Hepatocyte (in vitro differentiated cells): ENCODE data around the gene C2orf78. TPM values are rescaled to one million over a fixed set of nuclear protein-coding genes. Genes with fewer than 3 reads are reported as not detected.
"Not testable (repeated sequence)": the region's sequence is repeated elsewhere in the genome, so short reads cannot be mapped to it uniquely, and the experiment has no call there.

Experiments
- DNase-seq: peaks from one replicate; pipeline ENCODE4 v3.0.0-alpha.2; 2016; ENCODE audit warnings: low spot score
- H2AFZ ChIP-seq: fragments of 200-600 bp; sonication (generic); 2 replicates; pipeline ENCODE4 v1.6.0; 2016; ENCODE audit warnings: antibody characterized with exemption, mild to moderate bottlenecking
- H3K27ac ChIP-seq: fragments of 200-600 bp; sonication (generic); 2 replicates; pipeline ENCODE4 v1.5.1; 2016; ENCODE audit warnings: mild to moderate bottlenecking
- H3K27me3 ChIP-seq: fragments of 200-600 bp; sonication (generic); 2 replicates; pipeline ENCODE4 v1.6.1; 2016
- H3K36me3 ChIP-seq: fragments of 200-600 bp; sonication (generic); replicated peaks from 2 replicates; pipeline ENCODE4 v1.5.1; 2016; ENCODE audit warnings: low read depth; ENCODE audit not compliant: insufficient read depth
- H3K4me1 ChIP-seq: fragments of 200-600 bp; sonication (generic); 2 replicates; pipeline ENCODE4 v1.5.1; 2016; ENCODE audit warnings: mild to moderate bottlenecking, moderate library complexity; ENCODE audit not compliant: insufficient read depth
- H3K4me2 ChIP-seq: fragments of 200-600 bp; sonication (generic); 2 replicates; pipeline ENCODE4 v1.6.0; 2016
- H3K4me3 ChIP-seq: fragments of 200-600 bp; sonication (generic); 2 replicates; pipeline ENCODE4 v1.5.1; 2016; ENCODE audit warnings: mild to moderate bottlenecking
- H3K79me2 ChIP-seq: fragments of 200-600 bp; sonication (generic); 2 replicates; pipeline ENCODE4 v1.6.0; 2017; ENCODE audit warnings: mild to moderate bottlenecking
- H3K9me2 ChIP-seq: fragments of 200-600 bp; sonication (generic); replicated peaks from 2 replicates; pipeline ENCODE4 v1.6.0; 2017; ENCODE audit warnings: mild to moderate bottlenecking; ENCODE audit not compliant: insufficient read depth
- H3K9me3 ChIP-seq: fragments of 200-600 bp; sonication (generic); 2 replicates; pipeline ENCODE4 v1.5.1; 2016; ENCODE audit warnings: low read depth, mild to moderate bottlenecking
- H4K20me1 ChIP-seq: fragments of 200-600 bp; sonication (generic); 2 replicates; pipeline ENCODE4 v1.6.0; 2016; ENCODE audit warnings: mild to moderate bottlenecking; ENCODE audit not compliant: insufficient read depth, poor library complexity, severe bottlenecking
- EZH2 ChIP-seq: fragments of 200-600 bp; sonication (generic); IDR thresholded peaks from 2 replicates; pipeline ENCODE4 v1.6.1; 2016; ENCODE audit warnings: antibody characterized with exemption, mild to moderate bottlenecking, borderline replicate concordance
- EZH2phosphoT487 ChIP-seq: fragments of 200-600 bp; sonication (generic); IDR thresholded peaks from one replicate; pipeline ENCODE4 v1.6.1; 2018; ENCODE audit warnings: antibody characterized with exemption, mild to moderate bottlenecking, low read depth, moderate library complexity; ENCODE audit not compliant: unreplicated experiment, severe bottlenecking
- WGBS: methylation state at CpG from one replicate; pipeline ENCODE4 v1.1.6; 2016; ENCODE audit warnings: low lambda C conversion rate; ENCODE audit errors: missing lambda C conversion rate; 5-methylcytosine and 5-hydroxymethylcytosine counted together
- polyA plus RNA-seq: library from polyadenylated mRNA; unstranded; fragments of >200 nt; fragmentation: Nextera tagmentation; extraction: Ambion mirVana; gene quantifications from 2 replicates; pipeline ENCODE4 v1.2.1, GENCODE V29; 2016
- total RNA-seq: library from RNA; depleted of rRNA; stranded (reverse); fragments of >200 nt; gene quantifications from 2 replicates; pipeline ENCODE4 v1.2.3, GENCODE V29; 2014
- TF ChIP-seq, protein P1 (sequence below): fragments of 200-600 bp; sonication (generic); IDR thresholded peaks from 2 replicates; pipeline ENCODE4 v1.5.1; 2016; ENCODE audit warnings: antibody characterized with exemption, mild to moderate bottlenecking; ENCODE audit not compliant: poor library complexity

Gene C2orf78
- total and polyA plus RNA-seq, 2 experiments from 2014 or later, result not detected

DNA sequence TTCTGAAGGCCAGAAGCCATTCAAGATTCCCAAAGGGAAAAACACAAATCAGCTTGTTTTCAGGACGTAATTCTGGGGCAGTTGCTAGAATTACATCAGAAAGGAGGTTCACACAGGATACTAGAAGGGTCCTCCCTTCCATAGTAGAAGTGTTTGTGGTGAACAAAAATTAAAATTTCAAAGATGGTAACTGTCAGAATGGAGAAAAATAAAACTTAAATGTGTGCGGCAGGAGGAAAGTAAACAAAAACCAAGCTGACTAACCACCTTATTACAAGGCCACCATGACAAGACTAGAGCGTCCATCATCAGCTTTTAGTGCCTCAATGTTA is 37.1 kb upstream of the C2orf78 start:
- Histone ChIP-seq H3K79me2 (no peaks in the 10 kb centered on the region), H3K27me3 (no peaks in the 10 kb centered on the region), H3K36me3 (no peaks in the 10 kb centered on the region), H3K4me2 (no peak overlapping the region), H4K20me1 (no peaks in the 10 kb centered on the region), H3K9me2 (no peaks in the 10 kb centered on the region), H3K9me3 (no peaks in the 10 kb centered on the region), H3K4me1 (no peaks in the 10 kb centered on the region), H3K27ac (no peak overlapping the region), H2AFZ (no peak overlapping the region), H3K4me3 (no peak overlapping the region)
- TF ChIP-seq EZH2phosphoT487, result no peak
- no peak for TF ChIP-seq EZH2
- TF ChIP-seq, protein P1, sequence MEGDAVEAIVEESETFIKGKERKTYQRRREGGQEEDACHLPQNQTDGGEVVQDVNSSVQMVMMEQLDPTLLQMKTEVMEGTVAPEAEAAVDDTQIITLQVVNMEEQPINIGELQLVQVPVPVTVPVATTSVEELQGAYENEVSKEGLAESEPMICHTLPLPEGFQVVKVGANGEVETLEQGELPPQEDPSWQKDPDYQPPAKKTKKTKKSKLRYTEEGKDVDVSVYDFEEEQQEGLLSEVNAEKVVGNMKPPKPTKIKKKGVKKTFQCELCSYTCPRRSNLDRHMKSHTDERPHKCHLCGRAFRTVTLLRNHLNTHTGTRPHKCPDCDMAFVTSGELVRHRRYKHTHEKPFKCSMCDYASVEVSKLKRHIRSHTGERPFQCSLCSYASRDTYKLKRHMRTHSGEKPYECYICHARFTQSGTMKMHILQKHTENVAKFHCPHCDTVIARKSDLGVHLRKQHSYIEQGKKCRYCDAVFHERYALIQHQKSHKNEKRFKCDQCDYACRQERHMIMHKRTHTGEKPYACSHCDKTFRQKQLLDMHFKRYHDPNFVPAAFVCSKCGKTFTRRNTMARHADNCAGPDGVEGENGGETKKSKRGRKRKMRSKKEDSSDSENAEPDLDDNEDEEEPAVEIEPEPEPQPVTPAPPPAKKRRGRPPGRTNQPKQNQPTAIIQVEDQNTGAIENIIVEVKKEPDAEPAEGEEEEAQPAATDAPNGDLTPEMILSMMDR, result no peak
- 99% methylated on average over 3 of the region's 3 CpGs for WGBS
- no peak for DNase-seq

DNA sequence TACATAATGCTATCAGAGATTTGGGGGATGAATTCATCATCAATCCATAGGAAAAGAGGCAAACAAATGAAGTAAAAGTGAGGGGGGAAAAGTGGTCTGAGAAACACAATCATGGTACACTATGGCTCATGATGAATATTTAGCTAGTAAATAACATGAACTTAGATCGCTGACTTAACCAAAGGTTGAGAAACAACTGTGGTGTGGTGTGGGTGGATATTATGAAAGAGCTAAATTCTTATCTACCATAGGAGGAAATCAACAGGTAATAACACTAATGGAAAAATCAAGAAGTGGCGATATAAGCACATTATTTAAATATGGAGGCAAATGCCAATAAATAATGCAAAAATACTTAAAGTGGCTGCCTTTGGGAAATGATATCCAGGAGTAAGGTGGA is 34.7 kb upstream of the C2orf78 start:
- 95% methylated on average over 2 of the region's 2 CpGs for WGBS
- TF ChIP-seq EZH2phosphoT487 (no peak), EZH2 (no peak)
- TF ChIP-seq, protein P1, result no peak

DNA sequence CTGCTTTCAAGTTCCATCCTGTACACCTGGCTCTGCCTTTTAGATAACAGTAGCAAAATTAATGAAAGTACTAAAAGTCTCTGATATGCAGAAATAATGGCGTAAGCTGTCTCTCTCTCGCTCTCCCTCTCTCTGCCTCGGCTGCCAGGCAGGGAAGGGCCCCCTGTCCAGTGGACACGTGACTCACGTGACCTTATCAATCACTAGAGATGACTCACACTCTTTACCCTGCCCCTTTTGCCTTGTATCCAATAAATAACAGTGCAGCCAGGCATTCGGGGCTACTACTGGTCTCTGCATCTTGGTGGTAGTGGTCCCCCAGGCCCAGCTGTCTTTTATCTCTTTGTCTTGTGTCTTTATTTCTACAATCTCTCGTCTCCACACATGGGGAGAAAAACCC is 29.7 kb upstream of the C2orf78 start:
- H3K27ac ChIP-seq, H3K4me2 ChIP-seq, H4K20me1 ChIP-seq, H2AFZ ChIP-seq, H3K9me2 ChIP-seq, H3K79me2 ChIP-seq, H3K4me1 ChIP-seq, DNase-seq, H3K36me3 ChIP-seq, H3K27me3 ChIP-seq, H3K9me3 ChIP-seq, H3K4me3 ChIP-seq: not testable (repeated sequence)
- 94% methylated on average over 7 of the region's 7 CpGs for WGBS

More for the DNA sequence above, 34.7 kb upstream of the C2orf78 start:
- Histone ChIP-seq H4K20me1 (no peaks in the 10 kb centered on the region), H2AFZ (no peak overlapping the region), H3K4me3 (no peak overlapping the region), H3K27ac (no peak overlapping the region), H3K27me3 (no peaks in the 10 kb centered on the region), H3K79me2 (no peaks in the 10 kb centered on the region), H3K4me1 (no peaks in the 10 kb centered on the region), H3K36me3 (no peaks in the 10 kb centered on the region), H3K4me2 (no peak overlapping the region), H3K9me3 (no peaks in the 10 kb centered on the region), H3K9me2 (no peaks in the 10 kb centered on the region)
- DNase-seq, result no peak

DNA sequence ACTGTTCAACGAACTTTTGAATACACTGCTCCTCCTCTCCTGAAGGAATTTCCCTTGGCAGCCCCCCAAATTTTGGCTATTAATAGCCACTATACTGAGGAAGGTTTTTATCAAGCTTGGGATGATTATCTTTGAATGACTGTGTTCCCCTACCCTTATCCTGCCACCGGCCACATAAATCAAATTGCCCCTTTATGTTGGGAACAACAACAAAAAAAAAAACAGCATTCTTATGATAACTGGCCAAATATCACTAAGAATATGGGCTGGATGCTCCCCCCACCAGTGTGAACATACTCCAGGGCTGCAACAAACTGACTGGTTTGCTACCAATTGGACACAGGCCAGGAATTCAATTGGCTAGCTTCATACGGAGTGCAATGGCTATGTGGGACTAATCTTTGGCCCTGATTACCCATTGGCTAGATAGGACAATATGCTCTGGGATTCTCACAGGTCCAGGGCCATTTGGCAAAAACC is 24.7 kb upstream of the C2orf78 start:
- H3K4me3 ChIP-seq, result no peak overlapping the region
- no peaks in the 10 kb centered on the region for H3K4me1 ChIP-seq
- H3K79me2 ChIP-seq, result no peaks in the 10 kb centered on the region
- H3K27ac ChIP-seq, result no peak overlapping the region
- TF ChIP-seq EZH2 (no peak), EZH2phosphoT487 (no peak)
- TF ChIP-seq, protein P1, result no peak
- DNase-seq, result no peak
- no peaks in the 10 kb centered on the region for H3K9me3 ChIP-seq
- WGBS, result 78% methylated on average over 3 of the region's 3 CpGs
- no peaks in the 10 kb centered on the region for H4K20me1 ChIP-seq
- H3K27me3 ChIP-seq, result no peaks in the 10 kb centered on the region
- H3K36me3 ChIP-seq, result no peaks in the 10 kb centered on the region
- no peak overlapping the region for H3K4me2 ChIP-seq
- no peak overlapping the region for H2AFZ ChIP-seq
- no peaks in the 10 kb centered on the region for H3K9me2 ChIP-seq
